Measurements from ENCODE around the gene FAM3A.
"Not testable (repeated sequence)": the region's sequence is repeated elsewhere in the genome, so short reads cannot be mapped to it uniquely, and the experiment has no call there.

The FAM3A gene

GRCh38 chrX:154517101-154517781, 1.2 kb upstream of the FAM3A start:
- H3K36me3 Mint-ChIP-seq, result peaks cover 12% of the 10 kb centered on the region
- H3K4me1 Mint-ChIP-seq, result peaks cover 23% of the 10 kb centered on the region
- H3K4me3 Mint-ChIP-seq, result peak overlapping the region; percentile 38
- H3K27me3 Mint-ChIP-seq, result no peaks in the 10 kb centered on the region
- peak overlapping the region; percentile 83 for H3K27ac Mint-ChIP-seq
- ATAC-seq, result no peak
- no peaks in the 10 kb centered on the region for H3K9me3 Mint-ChIP-seq

- H3K27ac Mint-ChIP-seq, result peak overlapping the region; percentile 83
- no peaks in the 10 kb centered on the region for H3K27me3 Mint-ChIP-seq
- H3K4me3 Mint-ChIP-seq, result peak overlapping the region; percentile 82
- ATAC-seq, result no peak
- H3K36me3 Mint-ChIP-seq, result peaks cover 12% of the 10 kb centered on the region
- no peaks in the 10 kb centered on the region for H3K9me3 Mint-ChIP-seq
- H3K4me1 Mint-ChIP-seq, result peaks cover 23% of the 10 kb centered on the region
Observed at GRCh38 chrX:154516656-154517100, 646 bp upstream of the FAM3A start.

GRCh38 chrX:154515090-154515965, 704 bp downstream of the FAM3A start:
- H3K4me1 Mint-ChIP-seq, result peaks cover 23% of the 10 kb centered on the region
- no peaks in the 10 kb centered on the region for H3K27me3 Mint-ChIP-seq
- peak overlapping the region; percentile 83 for H3K27ac Mint-ChIP-seq
- peak; percentile 44 for ATAC-seq
- H3K36me3 Mint-ChIP-seq, result peaks cover 18% of the 10 kb centered on the region
- peak overlapping the region; percentile 82 for H3K4me3 Mint-ChIP-seq
- H3K9me3 Mint-ChIP-seq, result no peaks in the 10 kb centered on the region

- Mint-ChIP-seq H3K27me3 (no peaks in the 10 kb centered on the region), H3K27ac (peak overlapping the region; percentile 62)
Observed at GRCh38 chrX:154513716-154514115, 2.3 kb downstream of the FAM3A start.

GRCh38 chrX:154512879-154513553, 3.0 kb downstream of the FAM3A start:
- Mint-ChIP-seq H3K27ac (no peak overlapping the region), H3K36me3 (peaks cover 36% of the 10 kb centered on the region), H3K4me3 (no peak overlapping the region), H3K27me3 (no peaks in the 10 kb centered on the region), H3K9me3 (no peaks in the 10 kb centered on the region), H3K4me1 (peaks cover 30% of the 10 kb centered on the region)
- ATAC-seq, result no peak

More at GRCh38 chrX:154513716-154514115, 2.3 kb downstream of the FAM3A start:
- Mint-ChIP-seq H3K36me3 (peaks cover 32% of the 10 kb centered on the region), H3K4me3 (peak overlapping the region; percentile 42), H3K9me3 (no peaks in the 10 kb centered on the region), H3K4me1 (peaks cover 28% of the 10 kb centered on the region)
- ATAC-seq, result no peak

GRCh38 chrX:154511761-154512160, 4.3 kb downstream of the FAM3A start:
- Mint-ChIP-seq H3K9me3 (no peaks in the 10 kb centered on the region), H3K4me1 (peaks cover 29% of the 10 kb centered on the region), H3K4me3 (no peak overlapping the region), H3K27ac (no peak overlapping the region), H3K36me3 (peaks cover 38% of the 10 kb centered on the region), H3K27me3 (no peaks in the 10 kb centered on the region)
- no peak for ATAC-seq

GRCh38 chrX:154509455-154509854, 6.6 kb downstream of the FAM3A start:
- Mint-ChIP-seq H3K4me1 (peaks cover 16% of the 10 kb centered on the region), H3K36me3 (peaks cover 51% of the 10 kb centered on the region), H3K4me3 (no peak overlapping the region), H3K9me3 (no peaks in the 10 kb centered on the region), H3K27ac (no peak overlapping the region), H3K27me3 (no peaks in the 10 kb centered on the region)
- no peak for ATAC-seq

GRCh38 chrX:154508384-154508745, 7.7 kb downstream of the FAM3A start:
- ATAC-seq, result no peak
- peak overlapping the region; percentile 6 for H3K27ac Mint-ChIP-seq
- H3K9me3 Mint-ChIP-seq, result no peaks in the 10 kb centered on the region
- H3K4me1 Mint-ChIP-seq, result peaks cover 8% of the 10 kb centered on the region
- H3K36me3 Mint-ChIP-seq, result peaks cover 44% of the 10 kb centered on the region
- no peaks in the 10 kb centered on the region for H3K27me3 Mint-ChIP-seq
- H3K4me3 Mint-ChIP-seq, result no peak overlapping the region

GRCh38 chrX:154507673-154508383, 8.2 kb downstream of the FAM3A start:
- ATAC-seq, result no peak
- H3K4me1 Mint-ChIP-seq, result peaks cover 7% of the 10 kb centered on the region
- H3K9me3 Mint-ChIP-seq, result no peaks in the 10 kb centered on the region
- H3K36me3 Mint-ChIP-seq, result peaks cover 44% of the 10 kb centered on the region
- H3K4me3 Mint-ChIP-seq, result no peak overlapping the region
- H3K27me3 Mint-ChIP-seq, result no peaks in the 10 kb centered on the region
- H3K27ac Mint-ChIP-seq, result no peak overlapping the region

GRCh38 chrX:154506483-154507332, 9.3 kb downstream of the FAM3A start:
- ATAC-seq, result no peak
- H3K36me3 Mint-ChIP-seq, result peaks cover 44% of the 10 kb centered on the region
- no peaks in the 10 kb centered on the region for H3K27me3 Mint-ChIP-seq
- H3K4me1 Mint-ChIP-seq, result peaks cover 7% of the 10 kb centered on the region
- no peak overlapping the region for H3K4me3 Mint-ChIP-seq
- no peak overlapping the region for H3K27ac Mint-ChIP-seq
- H3K9me3 Mint-ChIP-seq, result no peaks in the 10 kb centered on the region

GRCh38 chrX:154505734-154506133, 10.3 kb downstream of the FAM3A start:
- H3K36me3 Mint-ChIP-seq, result peaks cover 40% of the 10 kb centered on the region
- H3K9me3 Mint-ChIP-seq, result no peaks in the 10 kb centered on the region
- no peak overlapping the region for H3K4me3 Mint-ChIP-seq

GRCh38 chrX:154502989-154503388, 13.0 kb downstream of the FAM3A start:
- Mint-ChIP-seq H3K27ac (no peak overlapping the region), H3K9me3 (no peaks in the 10 kb centered on the region), H3K4me3 (no peak overlapping the region), H3K36me3 (peaks cover 20% of the 10 kb centered on the region), H3K27me3 (no peaks in the 10 kb centered on the region), H3K4me1 (no peaks in the 10 kb centered on the region)
- ATAC-seq, result no peak

More at GRCh38 chrX:154505734-154506133, 10.3 kb downstream of the FAM3A start:
- no peak overlapping the region for H3K27ac Mint-ChIP-seq
- H3K4me1 Mint-ChIP-seq, result peaks cover 7% of the 10 kb centered on the region
- no peaks in the 10 kb centered on the region for H3K27me3 Mint-ChIP-seq
- no peak for ATAC-seq

GRCh38 chrX:154502098-154502497, 13.9 kb downstream of the FAM3A start:
- H3K4me1 Mint-ChIP-seq, result no peaks in the 10 kb centered on the region
- H3K27ac Mint-ChIP-seq, result no peak overlapping the region
- H3K9me3 Mint-ChIP-seq, result no peaks in the 10 kb centered on the region
- H3K27me3 Mint-ChIP-seq, result no peaks in the 10 kb centered on the region
- no peak for ATAC-seq
- no peak overlapping the region for H3K4me3 Mint-ChIP-seq
- peaks cover 20% of the 10 kb centered on the region for H3K36me3 Mint-ChIP-seq

GRCh38 chrX:154501423-154501822, 14.6 kb downstream of the FAM3A start:
- ATAC-seq, H3K9me3 Mint-ChIP-seq, H3K4me3 Mint-ChIP-seq, H3K27ac Mint-ChIP-seq, H3K27me3 Mint-ChIP-seq, H3K4me1 Mint-ChIP-seq: not testable (repeated sequence)
- peaks cover 15% of the 10 kb centered on the region for H3K36me3 Mint-ChIP-seq

Data from stimulated activated memory B cell treated with anti-CD40 and anti-IgM and Interleukin-4, amounts not matched to agents 10 μg/mL and 1 μg/mL and 100 μg/mL, for 72 hours (primary cell).